GM12878 (cell line): ENCODE data around the gene CNGA4.

ENCODE experiments used
- CHD2 ChIP-seq: IDR thresholded peaks from 2 replicates; pipeline ENCODE4 v1.6.1; 2011; ENCODE audit warnings: low read depth, low read length, improper control_type of control experiment, borderline replicate concordance
- CTCF ChIP-seq, 3 experiments: IDR thresholded peaks in 2 of 3; conservative IDR thresholded peaks in 1 of 3; 2 replicates each; pipeline ENCODE4 v1.5.1; 2011; ENCODE audit warnings: low read depth in 3 of 3, low read length in 3 of 3, mild to moderate bottlenecking in 3 of 3, control low read depth in 2 of 3, moderate library complexity in 2 of 3, inconsistent platforms in 1 of 3, mixed read lengths in 1 of 3; ENCODE audit not compliant: control insufficient read depth in 2 of 3, insufficient read depth in 1 of 3; ENCODE audit errors: extremely low read depth in 1 of 3
- EGR1 ChIP-seq, 2 experiments: IDR thresholded peaks; 1 replicate in 1 of 2; 2 replicates in 1 of 2; pipeline ENCODE4 v1.6.1; 2011 to 2012; ENCODE audit warnings: low read depth in 2 of 2, low read length in 2 of 2, borderline replicate concordance in 1 of 2, mild to moderate bottlenecking in 1 of 2, moderate library complexity in 1 of 2
- FOS ChIP-seq: IDR thresholded peaks from 3 replicates; pipeline ENCODE4 v1.6.1; 2011; ENCODE audit warnings: borderline replicate concordance; ENCODE audit not compliant: insufficient read length; ENCODE audit errors: extremely low read depth
- FOXK2 ChIP-seq: fragments of 450-650 bp; IDR thresholded peaks from 2 replicates; pipeline ENCODE4 v1.6.1; 2017; ENCODE audit warnings: mild to moderate bottlenecking, moderate library complexity
- HCFC1 ChIP-seq: fragments of 150-350 bp; IDR thresholded peaks from 2 replicates; pipeline ENCODE4 v1.6.1; 2014; ENCODE audit warnings: low read length
- NR2C2 ChIP-seq: IDR thresholded peaks from 2 replicates; pipeline ENCODE4 v1.6.1; 2011; ENCODE audit warnings: borderline replicate concordance, low read depth; ENCODE audit not compliant: control insufficient read depth, insufficient read length
- RAD21 ChIP-seq: IDR thresholded peaks from 2 replicates; pipeline ENCODE4 v1.6.1; 2011; ENCODE audit warnings: mild to moderate bottlenecking, low read depth, low read length, moderate library complexity; ENCODE audit not compliant: insufficient read depth
- SREBF2 ChIP-seq: IDR thresholded peaks from 2 replicates; pipeline ENCODE4 v1.6.1; 2012; ENCODE audit warnings: mild to moderate bottlenecking, low read length

- no peak for TF ChIP-seq CTCF (IDR thresholded peaks at IDR 0.05 in 2 of 3, conservative IDR thresholded peaks at IDR 0.05 in 1 of 3; ENCODE audit: control insufficient read depth in 2 of 3, extremely low read depth in 1 of 3, insufficient read depth in 1 of 3, low read depth in 3 of 3, low read length in 3 of 3)
- TF ChIP-seq CHD2: no peak
- no peak for TF ChIP-seq RAD21
- TF ChIP-seq EGR1 (IDR thresholded peaks at IDR 0.05; ENCODE audit: borderline replicate concordance in 1 of 2, low read depth in 2 of 2, low read length in 2 of 2): no peak
- TF ChIP-seq NR2C2: no peak
- no peak for TF ChIP-seq SREBF2
- no peak for TF ChIP-seq FOS
- no peak for TF ChIP-seq FOXK2
- no peak for TF ChIP-seq HCFC1
Measured at GRCh38 chr11:6238902-6239301, at the start of gene CNGA4.
